D721Med (cell line): ENCODE measurements around the gene DCST1.

Experiments
- DNase-seq: peaks from one replicate; pipeline ENCODE4 v3.0.0; 2011; ENCODE audit warnings: low spot score; ENCODE audit not compliant: insufficient read length
- FAIRE-seq: peaks from 2 replicates; lab custom pipeline; 2011; peaks lifted over from hg19 to GRCh38; lab: Jason Lieb, UNC
- CTCF ChIP-seq: IDR thresholded peaks from 2 replicates; pipeline ENCODE4 v1.5.1; 2012; ENCODE audit warnings: mild to moderate bottlenecking, control low read depth; ENCODE audit not compliant: insufficient read depth; ENCODE audit errors: missing control alignments

The DCST1 gene

DNA sequence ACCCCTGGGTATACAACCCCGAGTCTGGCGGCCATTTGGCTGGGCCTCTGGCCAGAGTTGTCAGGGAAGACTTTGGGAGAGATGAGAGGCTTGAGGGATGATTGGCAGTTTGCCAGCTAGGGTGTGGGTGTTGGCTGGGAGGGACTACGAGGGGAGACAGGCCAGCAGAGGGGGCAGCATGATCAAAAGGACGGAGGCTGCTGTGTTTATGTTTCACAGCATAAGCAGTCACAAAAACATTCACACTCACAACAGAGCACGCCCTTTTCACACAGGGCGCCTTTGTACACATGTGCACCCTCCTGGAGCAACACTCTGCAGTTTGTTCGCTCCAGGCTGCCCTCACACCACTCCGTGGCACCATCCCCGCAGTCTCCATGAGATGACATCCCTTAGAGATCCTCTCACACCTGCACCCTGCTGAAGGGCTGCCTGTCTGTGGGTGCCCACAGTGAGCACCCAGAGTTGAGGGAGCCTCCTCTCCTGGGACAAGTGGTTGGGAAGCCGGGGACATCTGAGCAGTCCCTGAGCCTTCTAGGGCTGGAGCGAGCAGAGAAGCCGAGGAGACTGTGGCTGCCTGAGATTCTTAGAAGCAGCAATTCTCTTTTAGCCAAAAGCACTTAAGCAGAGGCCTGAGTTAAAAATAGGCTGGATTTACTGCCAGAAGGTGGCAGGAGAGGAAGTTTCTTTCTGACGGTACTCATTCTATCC is 60.4 kb downstream of the DCST1 start:
- DNase-seq = no peak

GRCh38 chr1:155094622-155094948 is 61.0 kb downstream of the DCST1 start:
- TF ChIP-seq CTCF = no peak
- DNase-seq = no peak
- FAIRE-seq = no peak

More for the DNA sequence above, 60.4 kb downstream of the DCST1 start:
- no peak for FAIRE-seq
- peak; percentile 69 for TF ChIP-seq CTCF

GRCh38 chr1:155099331-155099730 is 65.7 kb downstream of the DCST1 start:
- no peak for TF ChIP-seq CTCF
- FAIRE-seq = no peak
- DNase-seq = no peak
